ENCODE data around the gene PRKCG. TPM values are rescaled to one million over a fixed set of nuclear protein-coding genes. Genes with fewer than 3 reads are reported as not detected.

The PRKCG gene
- total RNA-seq, 6 donors from 2014 or later, result 0.17 to 1.0 (median 0.39) TPM; not detected in 3

DNA sequence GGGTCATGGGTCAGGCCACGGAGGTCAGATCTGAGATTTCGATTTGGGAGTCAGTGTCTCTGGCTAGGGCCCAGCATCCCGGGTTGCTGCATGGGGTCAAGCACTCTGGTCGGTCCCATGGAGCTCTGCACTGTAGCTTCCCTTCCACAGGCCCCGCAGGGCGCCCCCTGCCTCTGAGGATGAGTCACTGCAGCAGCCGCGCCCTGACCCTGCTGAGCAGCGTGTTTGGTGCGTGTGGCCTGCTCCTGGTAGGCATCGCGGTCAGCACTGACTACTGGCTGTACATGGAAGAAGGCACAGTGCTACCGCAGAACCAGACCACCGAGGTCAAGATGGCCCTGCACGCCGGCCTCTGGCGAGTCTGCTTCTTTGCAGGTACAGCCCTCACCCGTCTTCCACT, 30.7 kb downstream of the PRKCG start:
- Histone ChIP-seq H3K27me3 (peaks cover 5 to 29% (median 19%) of the 10 kb centered on the region in 4 donors), H3K4me3 (no peak overlapping the region), H3K9me3 (no peaks in the 10 kb centered on the region), H3K4me1 (peaks cover 8 to 20% (median 10%) of the 10 kb centered on the region in 4 donors), H3K36me3 (no peaks in the 10 kb centered on the region), H3K27ac (no peak overlapping the region)
- ATAC-seq (ENCODE audit: low FRiP score in 2 of 2) (no peak), DNase-seq (no peak)
- TF ChIP-seq POLR2A (IDR thresholded peaks at IDR 0.05) (no peak), POLR2AphosphoS5 (IDR thresholded peaks at IDR 0.05) (no peak)
- TF ChIP-seq, protein P1, sequence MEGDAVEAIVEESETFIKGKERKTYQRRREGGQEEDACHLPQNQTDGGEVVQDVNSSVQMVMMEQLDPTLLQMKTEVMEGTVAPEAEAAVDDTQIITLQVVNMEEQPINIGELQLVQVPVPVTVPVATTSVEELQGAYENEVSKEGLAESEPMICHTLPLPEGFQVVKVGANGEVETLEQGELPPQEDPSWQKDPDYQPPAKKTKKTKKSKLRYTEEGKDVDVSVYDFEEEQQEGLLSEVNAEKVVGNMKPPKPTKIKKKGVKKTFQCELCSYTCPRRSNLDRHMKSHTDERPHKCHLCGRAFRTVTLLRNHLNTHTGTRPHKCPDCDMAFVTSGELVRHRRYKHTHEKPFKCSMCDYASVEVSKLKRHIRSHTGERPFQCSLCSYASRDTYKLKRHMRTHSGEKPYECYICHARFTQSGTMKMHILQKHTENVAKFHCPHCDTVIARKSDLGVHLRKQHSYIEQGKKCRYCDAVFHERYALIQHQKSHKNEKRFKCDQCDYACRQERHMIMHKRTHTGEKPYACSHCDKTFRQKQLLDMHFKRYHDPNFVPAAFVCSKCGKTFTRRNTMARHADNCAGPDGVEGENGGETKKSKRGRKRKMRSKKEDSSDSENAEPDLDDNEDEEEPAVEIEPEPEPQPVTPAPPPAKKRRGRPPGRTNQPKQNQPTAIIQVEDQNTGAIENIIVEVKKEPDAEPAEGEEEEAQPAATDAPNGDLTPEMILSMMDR (IDR thresholded peaks at IDR 0.05), result peak in 1 of 6 experiments; percentile 8
- WGBS, 2 donors, result 73 to 74% methylated on average over 3 to 15 of the region's 18 CpGs

- Histone ChIP-seq H3K9me3 (no peaks in the 10 kb centered on the region), H3K4me3 (no peak overlapping the region), H3K27ac (no peak overlapping the region), H3K27me3 (peaks cover 0 to 6% (median 3%) of the 10 kb centered on the region in 4 donors), H3K36me3 (no peaks in the 10 kb centered on the region), H3K4me1 (no peaks in the 10 kb centered on the region)
- ATAC-seq (ENCODE audit: low FRiP score in 2 of 2) (no peak), DNase-seq (no peak)
- 60% methylated on average over 8 of the region's 8 CpGs for WGBS, 2 donors
- no peak for TF ChIP-seq POLR2AphosphoS5 (IDR thresholded peaks at IDR 0.05)
- TF ChIP-seq, protein P1 (IDR thresholded peaks at IDR 0.05), result no peak
- TF ChIP-seq EP300 (IDR thresholded peaks at IDR 0.05), result no peak
- no peak for TF ChIP-seq POLR2A (IDR thresholded peaks at IDR 0.05)
These were observed 33.0 kb downstream of the PRKCG start for GRCh38 chr19:53915000-53915399.

DNA sequence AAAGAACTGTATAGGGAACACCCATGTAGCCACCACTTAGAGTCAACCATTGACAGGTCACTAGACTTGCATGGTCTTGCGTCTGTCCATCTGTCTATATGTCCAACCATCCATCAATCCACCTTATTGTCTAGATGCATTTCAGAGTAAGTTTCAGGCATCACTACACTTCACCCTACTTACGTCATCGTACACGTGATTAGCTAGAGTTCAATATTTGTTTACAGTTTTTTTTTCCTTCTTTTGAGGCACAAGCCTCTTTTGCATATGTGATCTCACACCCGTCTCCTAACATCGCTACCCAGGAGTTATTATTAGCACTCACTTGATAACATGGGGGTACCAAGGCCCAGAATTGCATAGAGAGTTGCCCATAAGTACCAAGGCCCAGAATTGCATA, 34.0 kb downstream of the PRKCG start:
- ATAC-seq (ENCODE audit: low FRiP score in 2 of 2) (no peak), DNase-seq (no peak)
- 65 to 67% methylated on average over 6 of the region's 6 CpGs for WGBS, 2 donors
- no peaks in the 10 kb centered on the region for H3K36me3 ChIP-seq
- H3K27ac ChIP-seq, result no peak overlapping the region
- H3K4me1 ChIP-seq, result no peaks in the 10 kb centered on the region
- no peaks in the 10 kb centered on the region for H3K9me3 ChIP-seq
- H3K4me3 ChIP-seq, result no peak overlapping the region
- no peaks in the 10 kb centered on the region for H3K27me3 ChIP-seq
- TF ChIP-seq POLR2AphosphoS5 (IDR thresholded peaks at IDR 0.05) (no peak), POLR2A (IDR thresholded peaks at IDR 0.05) (no peak), EP300 (IDR thresholded peaks at IDR 0.05) (no peak)
- TF ChIP-seq, protein P1 (IDR thresholded peaks at IDR 0.05), result no peak

GRCh38 chr19:53917356-53917755, 35.4 kb downstream of the PRKCG start:
- Histone ChIP-seq H3K27me3 (no peaks in the 10 kb centered on the region), H3K4me3 (no peak overlapping the region), H3K4me1 (no peaks in the 10 kb centered on the region), H3K9me3 (no peaks in the 10 kb centered on the region), H3K36me3 (no peaks in the 10 kb centered on the region), H3K27ac (no peak overlapping the region)
- WGBS, 2 donors, result 78 to 87% methylated on average over 7 of the region's 7 CpGs
- DNase-seq (no peak), ATAC-seq (ENCODE audit: low FRiP score in 2 of 2) (no peak)
- TF ChIP-seq POLR2AphosphoS5 (IDR thresholded peaks at IDR 0.05) (no peak), POLR2A (IDR thresholded peaks at IDR 0.05) (no peak), EP300 (IDR thresholded peaks at IDR 0.05) (no peak)
- TF ChIP-seq, protein P1 (IDR thresholded peaks at IDR 0.05), result no peak

DNA sequence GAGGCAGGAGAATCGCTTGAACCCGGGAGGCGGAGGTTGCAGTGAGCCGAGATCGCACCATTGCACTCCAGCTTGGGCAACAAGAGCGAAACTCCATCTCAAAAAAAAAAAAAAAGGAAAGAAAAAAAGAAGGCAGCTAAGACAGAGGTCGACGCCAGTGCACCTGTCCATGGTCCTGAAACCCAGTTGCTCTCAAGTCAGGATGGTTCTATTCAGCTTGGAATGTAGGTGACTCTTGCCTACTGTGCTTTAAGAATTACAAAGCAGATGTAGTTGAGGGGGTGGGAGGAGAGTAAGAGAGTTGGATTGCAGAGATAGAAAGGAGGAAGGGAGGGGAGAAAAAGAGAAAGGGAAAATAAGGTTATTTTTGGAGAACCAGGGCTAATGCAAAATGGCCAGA, 45.7 kb downstream of the PRKCG start:
- Histone ChIP-seq H3K4me3 (no peak overlapping the region), H3K36me3 (no peaks in the 10 kb centered on the region), H3K27ac (no peak overlapping the region), H3K4me1 (no peaks in the 10 kb centered on the region), H3K27me3 (no peaks in the 10 kb centered on the region), H3K9me3 (no peaks in the 10 kb centered on the region)
- TF ChIP-seq, protein P1 (IDR thresholded peaks at IDR 0.05), result no peak
- TF ChIP-seq POLR2AphosphoS5 (IDR thresholded peaks at IDR 0.05) (no peak), EP300 (IDR thresholded peaks at IDR 0.05) (no peak), POLR2A (IDR thresholded peaks at IDR 0.05) (no peak)
- WGBS, 2 donors, result 45 to 51% methylated on average over 8 of the region's 8 CpGs
- ATAC-seq (ENCODE audit: low FRiP score in 2 of 2), result no peak
- no peak for DNase-seq
